GM12878 (cell line): ENCODE measurements around the gene GCK. TPM values are rescaled to one million over a fixed set of nuclear protein-coding genes. Genes with fewer than 3 reads are reported as not detected.

Experiments
- ATAC-seq: fragments of 200-7000 bp; cut with Tn5 transposase; 3 replicates; pipeline ENCODE4 v1.9.1; 2020; ENCODE audit warnings: mild to moderate bottlenecking, moderate library complexity
- BruUV-seq: library from RNA; stranded (reverse); fragments of 400-500 nt; replicated peaks from 2 replicates; lab custom pipeline; 2021; lab: Mats Ljungman, UMichigan
- CTCF ChIA-PET: fragments of 300-600 bp; sonication (Branson Sonifier 250); formaldehyde crosslinking; extraction: SDS; loops from one replicate; lab custom pipeline; 2021; ENCODE audit warnings: inconsistent platforms; lab: Yijun Ruan, JAX
- POLR2A ChIA-PET: fragments of 350-600 bp; formaldehyde crosslinking; extraction: SDS; loops from one replicate; lab custom pipeline; 2021; ENCODE audit warnings: inconsistent platforms; lab: Charles Lee
- RAD21 ChIA-PET: fragments of 300-600 bp; sonication (Branson Sonifier 250); formaldehyde crosslinking; loops from one replicate; lab custom pipeline; 2023; ENCODE audit warnings: antibody characterized with exemption; ENCODE audit not compliant: unreplicated experiment; lab: Charles Lee
- SMC1A ChIA-PET: fragments of 300-600 bp; sonication (Branson Sonifier 250); formaldehyde crosslinking; loops from one replicate; lab custom pipeline; 2023; ENCODE audit not compliant: unreplicated experiment, uncharacterized antibody; lab: Charles Lee
- DNase-seq: peaks from one replicate; pipeline ENCODE4 v3.0.0-alpha.2; 2011; ENCODE audit warnings: low read depth, low spot score
- FAIRE-seq: peaks from 3 replicates; lab custom pipeline; 2011; peaks lifted over from hg19 to GRCh38; lab: Jason Lieb, UNC
- H2AFZ ChIP-seq: 2 replicates; pipeline ENCODE4 v1.6.0; 2011; ENCODE audit warnings: low read depth, low read length, control low read depth; ENCODE audit not compliant: control insufficient read depth
- H3K27ac ChIP-seq: 2 replicates; pipeline ENCODE4 v1.5.1; 2011; ENCODE audit warnings: control low read depth; ENCODE audit not compliant: control insufficient read depth, insufficient read depth
- H3K27me3 ChIP-seq, 2 experiments: replicated peaks in 1 of 2; 2 replicates each; pipeline versions ENCODE4 v1.6.0 to v1.6.1; 2011; ENCODE audit warnings: low read length in 1 of 2; ENCODE audit not compliant: control insufficient read depth in 2 of 2, insufficient read depth in 2 of 2
- H3K36me3 ChIP-seq, 2 experiments: 2 replicates each; pipeline ENCODE4 v1.5.1; 2011; ENCODE audit warnings: low read length in 1 of 2; ENCODE audit not compliant: control insufficient read depth in 2 of 2, insufficient read depth in 2 of 2
- H3K4me1 ChIP-seq: 2 replicates; pipeline ENCODE4 v1.6.1; 2011; ENCODE audit warnings: mild to moderate bottlenecking, low read length, moderate library complexity, mixed read lengths; ENCODE audit not compliant: control insufficient read depth, insufficient read depth
- H3K4me2 ChIP-seq: 2 replicates; pipeline ENCODE4 v1.6.0; 2011; ENCODE audit warnings: control low read depth; ENCODE audit not compliant: control insufficient read depth, insufficient read depth
- H3K4me3 ChIP-seq: fragments of 200-600 bp; sonication (generic); 2 replicates; pipeline ENCODE4 v1.5.1; 2016
- H3K79me2 ChIP-seq: 2 replicates; pipeline ENCODE4 v1.6.0; 2011; ENCODE audit warnings: low read length; ENCODE audit not compliant: control insufficient read depth, insufficient read depth
- H3K9ac ChIP-seq: 2 replicates; pipeline ENCODE4 v1.8.0; 2011; ENCODE audit warnings: low read length, control low read depth, mixed read lengths; ENCODE audit not compliant: control insufficient read depth, insufficient read depth
- H3K9me3 ChIP-seq: replicated peaks from 3 replicates; pipeline ENCODE4 v1.5.1; 2011; ENCODE audit warnings: mild to moderate bottlenecking, low read length; ENCODE audit not compliant: control insufficient read depth, insufficient read depth
- H4K20me1 ChIP-seq: 2 replicates; pipeline ENCODE4 v1.6.0; 2011; ENCODE audit not compliant: control insufficient read depth, insufficient read depth
- CEBPZ ChIP-seq: fragments of 150-350 bp; IDR thresholded peaks from 2 replicates; pipeline ENCODE4 v1.6.1; 2016; ENCODE audit warnings: low read depth, low read length
- CUX1 ChIP-seq: IDR thresholded peaks from 2 replicates; pipeline ENCODE4 v1.6.1; 2012; ENCODE audit warnings: improper control_type of control experiment, low read depth, low read length; ENCODE audit not compliant: insufficient replicate concordance
- EED ChIP-seq: sonication (generic); IDR thresholded peaks from 2 replicates; pipeline ENCODE4 v1.6.1; 2016; ENCODE audit warnings: antibody characterized with exemption, low read depth
- MYB ChIP-seq: fragments of 150-350 bp; IDR thresholded peaks from 2 replicates; pipeline ENCODE4 v1.6.1; 2014; ENCODE audit warnings: mild to moderate bottlenecking, low read depth, low read length, borderline replicate concordance
- USF1 ChIP-seq: IDR thresholded peaks from 2 replicates; pipeline ENCODE4 v1.6.1; 2011; ENCODE audit warnings: borderline replicate concordance, low read depth, mild to moderate bottlenecking, moderate library complexity, mixed read lengths, low read length; ENCODE audit not compliant: insufficient read depth; ENCODE audit errors: extremely low read length
- WGBS: methylation state at CpG from one replicate; pipeline ENCODE4 v1.1.6; 2016; ENCODE audit warnings: low lambda C conversion rate; ENCODE audit not compliant: insufficient replicate concordance, insufficient coverage; ENCODE audit errors: missing lambda C conversion rate; 5-methylcytosine and 5-hydroxymethylcytosine counted together
- in situ Hi-C: fragments of 300-500 bp; cut with MboI; formaldehyde crosslinking; loops from 9 replicates; pipeline ENCODE4 v1.14.3; 2018; ENCODE audit warnings: mixed read lengths
- intact Hi-C: fragments of 100-400 bp; cut with micrococcal nuclease; formaldehyde crosslinking; loops from one replicate; pipeline ENCODE4 v1.14.2; 2022; ENCODE audit not compliant: unreplicated experiment
- polyA plus RNA-seq, 11 experiments: library from polyadenylated mRNA; depleted of rRNA in 4 of 11; unstranded in 6 of 11; stranded (reverse) in 5 of 11; fragments of >200 nt; fragmentation: Nextera tagmentation in 4 of 11; fragmentation: Illumina TruSeq in 1 of 11; extraction: Ambion mirVana in 4 of 11; extraction: Trizol in 1 of 11; gene quantifications; 1 replicate in 1 of 11; 2 replicates in 10 of 11; pipeline versions ENCODE4 v1.2.1 to v1.2.3, GENCODE V29; 2011 to 2016; ENCODE audit warnings: inconsistent platforms in 2 of 11, missing spikeins in 2 of 11, low read depth in 1 of 11
- total RNA-seq, 4 experiments: library from RNA; depleted of rRNA in 3 of 4; stranded (reverse); fragments of >200 nt in 3 of 4; fragmentation: Illumina TruSeq in 1 of 4; extraction: Trizol in 1 of 4; gene quantifications; 2 replicates each; pipeline versions ENCODE4 v1.2.1 to v1.2.3, GENCODE V29; 2013 to 2021
- TF ChIP-seq, protein P1 (sequence below): fragments of 450-650 bp; IDR thresholded peaks from 2 replicates; pipeline ENCODE4 v1.6.1; 2016; ENCODE audit warnings: mild to moderate bottlenecking, moderate library complexity, borderline replicate concordance

Gene GCK
- total and polyA plus RNA-seq, 10 of the 15 experiments (the other 5 are each of a cell fraction or from before 2014, with no cell fraction given), result 0.06 to 0.16 TPM; not detected in 8

DNA sequence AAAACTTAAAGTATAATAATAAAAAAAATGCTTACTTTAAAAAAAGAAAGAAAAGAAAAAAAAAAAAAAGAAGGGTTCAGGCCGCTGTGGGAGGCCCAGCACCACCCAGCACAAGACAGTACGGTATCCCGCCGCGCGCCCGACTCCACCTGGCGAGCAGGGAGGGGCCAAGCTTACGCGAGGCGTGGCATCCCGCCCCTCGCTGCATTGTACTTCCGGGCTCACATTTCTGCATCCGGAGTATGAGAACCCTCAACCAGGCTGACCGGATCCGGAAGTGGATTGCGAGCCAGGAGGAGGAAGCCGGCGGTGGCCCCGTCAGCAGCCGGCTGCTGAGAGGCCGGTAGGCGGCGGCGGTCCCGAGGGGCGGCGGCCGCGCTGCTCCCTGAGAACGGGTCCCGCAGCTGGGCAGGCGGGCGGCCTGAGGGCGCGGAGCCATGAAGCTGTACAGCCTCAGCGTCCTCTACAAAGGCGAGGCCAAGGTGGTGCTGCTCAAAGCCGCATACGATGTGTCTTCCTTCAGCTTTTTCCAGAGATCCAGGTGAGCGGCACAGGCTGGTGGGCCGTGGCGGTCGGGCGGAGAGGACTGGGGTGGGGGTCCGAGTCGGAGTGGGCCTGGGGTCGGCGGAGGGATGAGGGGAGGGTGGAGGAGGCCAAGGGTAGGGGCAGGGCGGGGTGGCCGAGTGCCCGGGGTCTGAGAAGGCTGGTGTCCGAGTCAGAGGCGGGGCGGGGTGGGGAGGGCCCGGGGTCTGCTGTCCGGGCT, 11.6 kb upstream of the GCK start, which contains the start of gene YKT6:
YKT6 (plus strand) TSS at position 280 of the 763 bp plus-strand sequence; CDS start at position 438, 158 bp downstream.
- SMC1A ChIA-PET, result interaction anchor here (0.7 to 0.9 kb wide), 2 partner anchors 14 to 120 kb away, joined by 3 read pairs; no protein-coding TSS in a partner anchor
- Histone ChIP-seq H3K9ac (peak within 1 kb of the TSS; percentile 60), H3K4me2 (peak within 1 kb of the TSS; percentile 88), H3K4me3 (peak within 1 kb of the TSS; percentile 94), H3K36me3 (peaks cover 3 to 15% of the 10 kb centered on the region in 2 experiments; a peak in 3 of 4 replicates), H3K9me3 (no peaks in the 10 kb centered on the region), H3K4me1 (no peaks in the 10 kb centered on the region; the same call in 1 of the 2 replicates), H3K79me2 (peaks cover 28% of the 10 kb centered on the region), H4K20me1 (no peaks in the 10 kb centered on the region), H2AFZ (peak within 1 kb of the TSS; percentile 45), H3K27me3 (no peaks in the 10 kb centered on the region), H3K27ac (peak within 1 kb of the TSS; percentile 16; the same call in 1 of the 2 replicates)
- ATAC-seq (peak; percentile 99), DNase-seq (peak; percentile 84), FAIRE-seq (peak; percentile 96)
- POLR2A ChIA-PET, result interaction anchor here (0.6 to 2.6 kb wide), 6 partner anchors 78 to 413 kb away, joined by 3 to 9 read pairs (median 4); partner anchors contain the start of gene DBNL
- in situ Hi-C loops, result no loop called here
- CTCF ChIA-PET, result interaction anchor here (0.6 to 1.6 kb wide), 7 partner anchors 14 to 290 kb away, joined by 3 to 5 read pairs (median 3); no protein-coding TSS in a partner anchor
- intact Hi-C loops, result no loop called here
- BruUV-seq, result no TSS peak
- 2% methylated on average over 47 of the region's 58 CpGs for WGBS
- RAD21 ChIA-PET, result interaction anchor here (0.6 to 1.8 kb wide), 3 partner anchors 120 to 413 kb away, joined by 3 to 8 read pairs (median 6); no protein-coding TSS in a partner anchor
- TF ChIP-seq CEBPZ (no peak), CUX1 (no peak), USF1 (no peak), EED (no peak), MYB (no peak)
- TF ChIP-seq, protein P1, sequence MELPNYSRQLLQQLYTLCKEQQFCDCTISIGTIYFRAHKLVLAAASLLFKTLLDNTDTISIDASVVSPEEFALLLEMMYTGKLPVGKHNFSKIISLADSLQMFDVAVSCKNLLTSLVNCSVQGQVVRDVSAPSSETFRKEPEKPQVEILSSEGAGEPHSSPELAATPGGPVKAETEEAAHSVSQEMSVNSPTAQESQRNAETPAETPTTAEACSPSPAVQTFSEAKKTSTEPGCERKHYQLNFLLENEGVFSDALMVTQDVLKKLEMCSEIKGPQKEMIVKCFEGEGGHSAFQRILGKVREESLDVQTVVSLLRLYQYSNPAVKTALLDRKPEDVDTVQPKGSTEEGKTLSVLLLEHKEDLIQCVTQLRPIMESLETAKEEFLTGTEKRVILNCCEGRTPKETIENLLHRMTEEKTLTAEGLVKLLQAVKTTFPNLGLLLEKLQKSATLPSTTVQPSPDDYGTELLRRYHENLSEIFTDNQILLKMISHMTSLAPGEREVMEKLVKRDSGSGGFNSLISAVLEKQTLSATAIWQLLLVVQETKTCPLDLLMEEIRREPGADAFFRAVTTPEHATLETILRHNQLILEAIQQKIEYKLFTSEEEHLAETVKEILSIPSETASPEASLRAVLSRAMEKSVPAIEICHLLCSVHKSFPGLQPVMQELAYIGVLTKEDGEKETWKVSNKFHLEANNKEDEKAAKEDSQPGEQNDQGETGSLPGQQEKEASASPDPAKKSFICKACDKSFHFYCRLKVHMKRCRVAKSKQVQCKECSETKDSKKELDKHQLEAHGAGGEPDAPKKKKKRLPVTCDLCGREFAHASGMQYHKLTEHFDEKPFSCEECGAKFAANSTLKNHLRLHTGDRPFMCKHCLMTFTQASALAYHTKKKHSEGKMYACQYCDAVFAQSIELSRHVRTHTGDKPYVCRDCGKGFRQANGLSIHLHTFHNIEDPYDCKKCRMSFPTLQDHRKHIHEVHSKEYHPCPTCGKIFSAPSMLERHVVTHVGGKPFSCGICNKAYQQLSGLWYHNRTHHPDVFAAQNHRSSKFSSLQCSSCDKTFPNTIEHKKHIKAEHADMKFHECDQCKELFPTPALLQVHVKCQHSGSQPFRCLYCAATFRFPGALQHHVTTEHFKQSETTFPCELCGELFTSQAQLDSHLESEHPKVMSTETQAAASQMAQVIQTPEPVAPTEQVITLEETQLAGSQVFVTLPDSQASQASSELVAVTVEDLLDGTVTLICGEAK, result peak; percentile 96
